H1 (cell line): ENCODE data around the gene BIRC5. TPM values are rescaled to one million over a fixed set of nuclear protein-coding genes. Genes with fewer than 3 reads are reported as not detected.

Source experiments
- CTCF ChIA-PET: fragments of 300-600 bp; sonication (Branson Sonifier 250); formaldehyde crosslinking; loops from one replicate; lab custom pipeline; 2021; ENCODE audit not compliant: partially characterized antibody; lab: Charles Lee
- POLR2A ChIA-PET: fragments of 300-600 bp; sonication (Branson Sonifier 250); formaldehyde crosslinking; loops from one replicate; lab custom pipeline; 2021; ENCODE audit warnings: inconsistent platforms; ENCODE audit not compliant: partially characterized antibody; lab: Charles Lee
- DNase-seq, 2 experiments: peaks; one replicate each; pipeline versions ENCODE4 v3.0.0 to v3.0.0-alpha.2; 2010 to 2022; ENCODE audit warnings: low spot score in 2 of 2, low read depth in 1 of 2, mixed read lengths in 1 of 2
- FAIRE-seq: peaks from 2 replicates; lab custom pipeline; 2011; peaks lifted over from hg19 to GRCh38; lab: Jason Lieb, UNC
- H2AFZ ChIP-seq: 2 replicates; pipeline ENCODE4 v1.8.1; 2012; ENCODE audit warnings: low read length, inconsistent platforms
- H2AK5ac ChIP-seq: 2 replicates; pipeline ENCODE4 v1.6.1; 2013; ENCODE audit warnings: low read depth, low read length
- H2BK120ac ChIP-seq: replicated peaks from 2 replicates; pipeline ENCODE3; 2013; ENCODE audit warnings: low read depth, low read length, inconsistent platforms
- H2BK12ac ChIP-seq: 2 replicates; pipeline ENCODE4 v1.6.1; 2013; ENCODE audit warnings: low read depth, low read length
- H2BK15ac ChIP-seq: 2 replicates; pipeline ENCODE4 v1.6.1; 2013; ENCODE audit warnings: low read length
- H2BK20ac ChIP-seq: 2 replicates; pipeline ENCODE4 v1.6.1; 2013; ENCODE audit warnings: low read length
- H2BK5ac ChIP-seq: 2 replicates; pipeline ENCODE4 v1.6.1; 2013; ENCODE audit warnings: low read depth, low read length
- H3K14ac ChIP-seq: 2 replicates; pipeline ENCODE4 v1.6.1; 2013; ENCODE audit warnings: inconsistent platforms; ENCODE audit not compliant: insufficient read length
- H3K18ac ChIP-seq: 2 replicates; pipeline ENCODE4 v1.6.1; 2013; ENCODE audit warnings: low read length; ENCODE audit errors: extremely low read depth
- H3K23ac ChIP-seq: 2 replicates; pipeline ENCODE4 v1.6.1; 2013; ENCODE audit warnings: inconsistent platforms; ENCODE audit not compliant: insufficient read length
- H3K23me2 ChIP-seq: 2 replicates; pipeline ENCODE4 v1.6.1; 2013; ENCODE audit warnings: low read depth, low read length
- H3K27ac ChIP-seq: 2 replicates; pipeline ENCODE4 v1.6.1; 2011; ENCODE audit warnings: low read depth, low read length, inconsistent platforms
- H3K27me3 ChIP-seq, 4 experiments: replicated peaks in 1 of 4; 1 replicate in 1 of 4; 2 replicates in 3 of 4; pipeline versions ENCODE4 v1.6.1 to v1.8.1; 2011 to 2013; ENCODE audit warnings: low read length in 3 of 4, mild to moderate bottlenecking in 3 of 4, inconsistent platforms in 2 of 4, mixed read lengths in 2 of 4, moderate library complexity in 1 of 4; ENCODE audit not compliant: control insufficient read depth in 3 of 4, insufficient read depth in 3 of 4; ENCODE audit errors: extremely low read depth in 1 of 4
- H3K36me3 ChIP-seq, 4 experiments: 2 replicates each; pipeline versions ENCODE4 v1.6.1 to v1.8.1; 2011 to 2013; ENCODE audit warnings: mild to moderate bottlenecking in 4 of 4, low read length in 3 of 4, moderate library complexity in 2 of 4, control low read depth in 1 of 4, inconsistent platforms in 1 of 4; ENCODE audit not compliant: insufficient read depth in 4 of 4, control insufficient read depth in 2 of 4
- H3K4ac ChIP-seq: replicated peaks from 2 replicates; pipeline ENCODE3; 2013; ENCODE audit warnings: low read length, low read depth, mixed read lengths, inconsistent platforms; ENCODE audit not compliant: insufficient read length
- H3K4me1 ChIP-seq, 4 experiments: replicated peaks in 1 of 4; 1 replicate in 1 of 4; 2 replicates in 3 of 4; pipeline versions ENCODE4 v1.6.1 to v1.8.1; 2011 to 2013; ENCODE audit warnings: low read length in 3 of 4, inconsistent platforms in 2 of 4, mixed read lengths in 1 of 4; ENCODE audit not compliant: insufficient read depth in 4 of 4, control insufficient read depth in 3 of 4
- H3K4me2 ChIP-seq, 2 experiments: 2 replicates each; pipeline versions ENCODE4 v1.6.1 to v1.8.1; 2011 to 2013; ENCODE audit warnings: low read depth in 2 of 2, low read length in 2 of 2, control low read depth in 1 of 2, inconsistent platforms in 1 of 2, mild to moderate bottlenecking in 1 of 2; ENCODE audit not compliant: insufficient read depth in 1 of 2
- H3K4me3 ChIP-seq, 4 experiments: fragments of 200-600, 300-600 bp in 1 of 4; sonication (generic), shearing (Covaris generic), sonication (Bioruptor Twin) in 1 of 4; 2 replicates each; pipeline versions ENCODE4 v1.5.1 to v1.8.1; 2011 to 2016; ENCODE audit warnings: low read length in 4 of 4, low read depth in 3 of 4, control low read depth in 2 of 4, inconsistent platforms in 2 of 4, mild to moderate bottlenecking in 2 of 4, mixed read lengths in 1 of 4, moderate library complexity in 1 of 4; ENCODE audit not compliant: insufficient read depth in 2 of 4; ENCODE audit errors: extremely low read depth in 1 of 4
- H3K56ac ChIP-seq: replicated peaks from 2 replicates; pipeline ENCODE3; 2013; ENCODE audit warnings: low read depth, mild to moderate bottlenecking, mixed read lengths, low read length, inconsistent platforms; ENCODE audit not compliant: insufficient read length
- H3K79me1 ChIP-seq: 2 replicates; pipeline ENCODE4 v1.6.1; 2013; ENCODE audit warnings: low read depth, low read length, control low read depth
- H3K79me2 ChIP-seq, 2 experiments: 2 replicates each; pipeline versions ENCODE4 v1.6.1 to v1.8.1; 2012 to 2013; ENCODE audit warnings: low read length in 2 of 2, mild to moderate bottlenecking in 2 of 2, inconsistent platforms in 1 of 2; ENCODE audit not compliant: insufficient read depth in 2 of 2, control insufficient read depth in 1 of 2
- H3K9ac ChIP-seq, 4 experiments: replicated peaks in 1 of 4; 1 replicate in 1 of 4; 2 replicates in 3 of 4; pipeline versions ENCODE4 v1.6.1 to v1.8.1; 2011 to 2013; ENCODE audit warnings: low read depth in 3 of 4, low read length in 3 of 4, control low read depth in 2 of 4, mild to moderate bottlenecking in 2 of 4, moderate library complexity in 2 of 4, inconsistent platforms in 1 of 4; ENCODE audit errors: extremely low read depth in 1 of 4
- H3K9me3 ChIP-seq, 2 experiments: 2 replicates each; pipeline versions ENCODE4 v1.6.1 to v1.8.1; 2012 to 2013; ENCODE audit warnings: mild to moderate bottlenecking in 2 of 2, moderate library complexity in 2 of 2, control low read depth in 1 of 2, inconsistent platforms in 1 of 2, low read depth in 1 of 2, low read length in 1 of 2, mixed read lengths in 1 of 2; ENCODE audit not compliant: insufficient read depth in 2 of 2
- H4K20me1 ChIP-seq, 2 experiments: replicated peaks in 1 of 2; 2 replicates each; pipeline versions ENCODE3 to v1.8.1; 2011 to 2013; ENCODE audit warnings: inconsistent platforms in 2 of 2, low read length in 2 of 2, mild to moderate bottlenecking in 1 of 2; ENCODE audit not compliant: insufficient read depth in 2 of 2, control insufficient read depth in 1 of 2
- H4K5ac ChIP-seq: 2 replicates; pipeline ENCODE4 v1.6.1; 2013; ENCODE audit warnings: low read length, low read depth, mixed read lengths, inconsistent platforms; ENCODE audit not compliant: insufficient read length
- H4K8ac ChIP-seq: 2 replicates; pipeline ENCODE4 v1.8.0; 2013; ENCODE audit warnings: mild to moderate bottlenecking, moderate library complexity, low read length, inconsistent platforms; ENCODE audit not compliant: insufficient read depth; ENCODE audit errors: extremely low read depth
- H4K91ac ChIP-seq: replicated peaks from 2 replicates; pipeline ENCODE3; 2013; ENCODE audit warnings: low read length, mixed read lengths, inconsistent platforms; ENCODE audit not compliant: insufficient read length
- CEBPB ChIP-seq: IDR thresholded peaks from 2 replicates; pipeline ENCODE4 v1.6.1; 2012; ENCODE audit warnings: low read depth, low read length
- EP300 ChIP-seq, 2 experiments: IDR thresholded peaks; 1 replicate in 1 of 2; 2 replicates in 1 of 2; pipeline ENCODE4 v1.6.1; 2011 to 2012; ENCODE audit warnings: low read depth in 2 of 2, low read length in 2 of 2, mild to moderate bottlenecking in 2 of 2, borderline replicate concordance in 1 of 2, inconsistent platforms in 1 of 2, moderate library complexity in 1 of 2
- KDM1A ChIP-seq: fragments of 200-600, 300-600 bp; sonication (generic); IDR thresholded peaks from 2 replicates; pipeline ENCODE4 v1.7.1; 2016; ENCODE audit warnings: mild to moderate bottlenecking, low read length, borderline replicate concordance
- NANOG ChIP-seq: IDR thresholded peaks from 2 replicates; pipeline ENCODE4 v1.6.1; 2011; ENCODE audit warnings: low read length, low read depth, mild to moderate bottlenecking, inconsistent platforms; ENCODE audit not compliant: insufficient read depth, poor library complexity, severe bottlenecking
- SP4 ChIP-seq: IDR thresholded peaks from 2 replicates; pipeline ENCODE4 v1.6.1; 2012; ENCODE audit warnings: low read length, inconsistent platforms
- SRF ChIP-seq: IDR thresholded peaks from 2 replicates; pipeline ENCODE4 v1.6.1; 2011; ENCODE audit warnings: mild to moderate bottlenecking, low read depth, low read length, moderate library complexity
- WGBS, 2 experiments: shearing (Covaris generic) in 1 of 2; methylation state at CpG; one replicate each; pipeline versions ENCODE4 v1.1.6 to v1.1.7; 2013 to 2015; ENCODE audit warnings: low lambda C conversion rate in 2 of 2, mixed read lengths in 2 of 2, inconsistent platforms in 1 of 2, low coverage in 1 of 2, missing lambda C conversion rate in 1 of 2; ENCODE audit not compliant: insufficient replicate concordance in 2 of 2, insufficient coverage in 1 of 2, insufficient read length in 1 of 2; ENCODE audit errors: extremely low coverage in 1 of 2, missing lambda C conversion rate in 1 of 2; 5-methylcytosine and 5-hydroxymethylcytosine counted together
- polyA plus RNA-seq, 7 experiments: library from polyadenylated mRNA; depleted of rRNA in 3 of 7; stranded (reverse) in 5 of 7; unstranded in 2 of 7; fragments of >200 nt in 5 of 7; fragments of 200-250 nt in 2 of 7; gene quantifications; 1 replicate in 5 of 7; 2 replicates in 1 of 7; 4 replicates in 1 of 7; pipeline versions ENCODE4 v1.2.1 to v1.2.3, GENCODE V29; 2011 to 2013; ENCODE audit warnings: missing spikeins in 2 of 7, mixed read lengths in 2 of 7
- total RNA-seq: library from RNA; stranded (reverse); fragmentation: NEBNext Ultra II Directional; extraction: Animal tissue kit (Norgen Biotek cat#: 25700); gene quantifications from 2 replicates; pipeline ENCODE4 v1.2.1, GENCODE V29; 2021
- TF ChIP-seq, protein P1 (sequence below): IDR thresholded peaks from 2 replicates; pipeline ENCODE4 v1.6.1; 2011; ENCODE audit warnings: low read depth, mild to moderate bottlenecking, low read length; ENCODE audit not compliant: insufficient read depth

Gene BIRC5
- total and polyA plus RNA-seq, 2 of the 8 experiments (the other 6 are each of a cell fraction or from before 2014, with no cell fraction given), result 42.2 to 108 TPM

GRCh38 chr17:78234261-78234865, 20.3 kb downstream of the BIRC5 start:
- Histone ChIP-seq H2BK20ac (no peak overlapping the region), H2BK12ac (no peak overlapping the region), H3K23me2 (peaks cover 5% of the 10 kb centered on the region; the same call in 1 of the 2 replicates), H4K5ac (no peak overlapping the region), H3K79me1 (no peaks in the 10 kb centered on the region), H3K14ac (no peak overlapping the region), H4K20me1 (peaks cover 0 to 2% of the 10 kb centered on the region in 2 experiments), H4K8ac (peak overlapping the region; percentile 71), H2AK5ac (no peak overlapping the region), H3K9ac (no peak overlapping the region), H3K27ac (no peak overlapping the region), H3K9me3 (no peaks in the 10 kb centered on the region), H3K4ac (no peak overlapping the region), H3K36me3 (no peaks in the 10 kb centered on the region), H2BK120ac (no peak overlapping the region), H2BK5ac (no peak overlapping the region), H3K27me3 (peaks cover 0 to 27% (median 22%) of the 10 kb centered on the region in 4 experiments; a peak in 6 of 7 replicates), H3K18ac (no peak overlapping the region), H3K4me2 (no peak overlapping the region), H3K23ac (no peak overlapping the region), H3K79me2 (no peaks in the 10 kb centered on the region), H2AFZ (no peak overlapping the region), H2BK15ac (no peak overlapping the region), H3K4me3 (no peak overlapping the region), H3K4me1 (peaks cover 0 to 10% (median 5%) of the 10 kb centered on the region in 4 experiments; a peak in 5 of 7 replicates), H3K56ac (no peak overlapping the region), H4K91ac (peak overlapping the region; percentile 27)
- TF ChIP-seq SRF (no peak), EP300 (IDR thresholded peaks at IDR 0.05; ENCODE audit: borderline replicate concordance in 1 of 2, low read depth in 2 of 2, low read length in 2 of 2) (no peak), SP4 (no peak), KDM1A (no peak), NANOG (no peak), CEBPB (no peak)
- TF ChIP-seq, protein P1, sequence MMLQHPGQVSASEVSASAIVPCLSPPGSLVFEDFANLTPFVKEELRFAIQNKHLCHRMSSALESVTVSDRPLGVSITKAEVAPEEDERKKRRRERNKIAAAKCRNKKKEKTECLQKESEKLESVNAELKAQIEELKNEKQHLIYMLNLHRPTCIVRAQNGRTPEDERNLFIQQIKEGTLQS, result no peak
- FAIRE-seq (no peak), DNase-seq (no peak)
- 87% methylated on average over 17 of the region's 17 CpGs; no CpG with 5 or more reads in 1 of the 2 experiments for WGBS, 2 experiments
- CTCF ChIA-PET, result interaction anchor here (0.5 to 4.6 kb wide), 7 partner anchors 10 to 663 kb away, joined by 3 to 24 read pairs (median 3); no protein-coding TSS in a partner anchor
- POLR2A ChIA-PET, result interaction anchor here (1.5 kb wide), 1 partner anchor 48 kb away, joined by 4 read pairs; the partner anchor contains the start of gene TK1
